ENCODE data around the gene ZSWIM1. TPM values are rescaled to one million over a fixed set of nuclear protein-coding genes. Genes with fewer than 3 reads are reported as not detected.

ZSWIM1 gene
- total RNA-seq, 4 donors from 2014 or later: 5.5 to 9.9 (median 7.0) TPM

GRCh38 chr20:45904583-45905504 lies 23.8 kb downstream of the ZSWIM1 start:
- DNase-seq (ENCODE audit: low spot score) (no peak), ATAC-seq (ENCODE audit: low FRiP score) (no peak)
- no peak for TF ChIP-seq CTCF (IDR thresholded peaks at IDR 0.05)

GRCh38 chr20:45905505-45906079 lies 24.6 kb downstream of the ZSWIM1 start:
- DNase-seq (ENCODE audit: low spot score) (no peak), ATAC-seq (ENCODE audit: low FRiP score) (no peak)
- no peak for TF ChIP-seq CTCF (IDR thresholded peaks at IDR 0.05)

GRCh38 chr20:45907219-45907948 lies 26.4 kb downstream of the ZSWIM1 start:
- DNase-seq (ENCODE audit: low spot score) (no peak), ATAC-seq (ENCODE audit: low FRiP score) (no peak)
- no peak for TF ChIP-seq CTCF (IDR thresholded peaks at IDR 0.05)

DNA sequence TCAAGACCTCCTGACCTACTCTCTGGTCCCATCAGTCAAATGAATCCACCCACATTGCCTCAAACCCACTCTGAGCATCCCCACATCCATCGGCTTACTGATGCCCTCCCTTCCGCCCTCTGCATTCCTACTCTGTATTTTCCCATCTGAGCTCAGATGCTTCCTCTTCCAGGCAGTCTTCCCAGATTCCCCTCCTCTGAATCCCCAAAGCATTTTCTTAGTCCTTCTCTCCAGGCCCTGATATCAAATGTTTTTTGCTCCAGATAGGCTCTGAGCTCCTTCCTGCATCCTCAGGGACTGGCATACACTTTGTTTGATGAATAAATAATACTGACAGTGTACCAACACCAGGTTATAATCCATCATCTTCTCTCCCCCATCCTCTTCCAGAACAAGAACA lies 27.1 kb downstream of the ZSWIM1 start:
- DNase-seq (ENCODE audit: low spot score) (no peak), ATAC-seq (ENCODE audit: low FRiP score) (no peak)
- no peak for TF ChIP-seq CTCF (IDR thresholded peaks at IDR 0.05)

GRCh38 chr20:45909336-45909808 lies 28.3 kb downstream of the ZSWIM1 start:
- no peak for TF ChIP-seq CTCF (IDR thresholded peaks at IDR 0.05)
- DNase-seq (ENCODE audit: low spot score) (no peak), ATAC-seq (ENCODE audit: low FRiP score) (no peak)

DNA sequence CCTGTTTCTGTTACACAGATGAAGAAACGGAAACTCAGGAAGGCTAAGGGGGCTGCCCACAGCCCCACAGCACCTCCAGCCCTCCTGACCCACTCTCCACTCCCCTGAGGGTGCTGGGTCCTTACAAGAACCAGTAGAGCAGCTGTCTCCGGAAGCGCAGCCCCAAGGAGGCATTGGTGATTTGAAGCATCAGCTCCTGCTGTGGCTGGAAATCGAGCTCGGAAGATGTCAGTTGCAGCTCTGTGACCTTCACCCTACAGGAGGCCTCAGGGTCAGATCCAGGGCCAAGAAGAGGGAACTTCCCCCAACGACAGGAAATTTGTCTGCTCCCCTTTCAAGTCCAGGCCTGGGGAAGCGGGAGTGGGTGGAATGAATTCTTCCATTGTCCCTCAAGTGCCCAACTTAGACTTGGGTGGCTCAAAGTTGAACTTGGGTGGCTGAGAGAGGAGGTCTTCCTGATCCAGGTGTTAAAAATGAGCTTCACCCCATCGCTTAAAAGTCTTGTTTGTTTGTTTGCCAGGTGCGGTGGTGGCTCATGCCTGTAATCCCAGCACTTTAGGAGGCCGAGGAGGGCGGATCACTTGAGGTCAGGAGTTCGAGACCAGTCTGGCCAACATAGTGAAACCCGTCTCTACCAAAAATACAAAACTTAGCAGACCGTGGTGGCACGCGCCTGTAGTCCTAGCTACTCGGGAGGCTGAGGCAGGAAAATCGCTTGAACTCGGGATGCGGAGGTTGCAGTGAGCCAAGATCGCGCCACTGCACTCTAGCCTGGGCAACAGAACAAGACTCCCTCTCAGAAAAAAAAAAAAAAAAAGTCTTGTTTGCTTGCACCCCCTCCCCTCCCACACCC lies 29.0 kb downstream of the ZSWIM1 start:
- DNase-seq (ENCODE audit: low spot score): no peak

More for the DNA sequence above, 29.0 kb downstream of the ZSWIM1 start:
- no peak for ATAC-seq (ENCODE audit: low FRiP score)
- no peak for TF ChIP-seq CTCF (IDR thresholded peaks at IDR 0.05)
